Endothelial cell of umbilical vein (primary cell): Measurements from ENCODE around the gene HABP2. TPM values are rescaled to one million over a fixed set of nuclear protein-coding genes. Genes with fewer than 3 reads are reported as not detected.

Experiments
- BruUV-seq: library from RNA; stranded (reverse); fragments of 400-500 nt; replicated peaks from 2 replicates; lab custom pipeline; 2021; lab: Mats Ljungman, UMichigan
- CTCF ChIA-PET: fragments of 300-600, 350-600 bp; sonication (Branson Sonifier 250); formaldehyde crosslinking; loops from one replicate; lab custom pipeline; 2021; ENCODE audit warnings: antibody characterized with exemption, inconsistent platforms; lab: Charles Lee
- POLR2A ChIA-PET: fragments of 300-600, 350-600 bp; sonication (Branson Sonifier 250); formaldehyde crosslinking; loops from one replicate; lab custom pipeline; 2021; ENCODE audit warnings: antibody characterized with exemption, inconsistent platforms; lab: Charles Lee
- DNase-seq: peaks from one replicate; pipeline ENCODE4 v3.0.0-alpha.2; 2011; ENCODE audit warnings: low read depth, low spot score
- FAIRE-seq: peaks from 2 replicates; lab custom pipeline; 2011; peaks lifted over from hg19 to GRCh38; lab: Jason Lieb, UNC
- H2AFZ ChIP-seq: 2 replicates; pipeline ENCODE4 v1.6.0; 2012; ENCODE audit warnings: low read depth, low read length, control low read depth, inconsistent platforms
- H3K27ac ChIP-seq: 2 replicates; pipeline ENCODE4 v1.5.1; 2011; ENCODE audit warnings: low read depth, mild to moderate bottlenecking, control low read depth, low read length, moderate library complexity; ENCODE audit not compliant: insufficient read depth
- H3K27me3 ChIP-seq, 2 experiments: 2 replicates each; pipeline versions ENCODE4 v1.6.0 to v1.6.1; 2011; ENCODE audit warnings: low read length in 2 of 2, mixed read lengths in 1 of 2; ENCODE audit not compliant: control insufficient read depth in 2 of 2, insufficient read depth in 2 of 2
- H3K36me3 ChIP-seq, 2 experiments: 2 replicates in 1 of 2; 3 replicates in 1 of 2; pipeline ENCODE4 v1.5.1; 2011; ENCODE audit warnings: low read length in 2 of 2, mild to moderate bottlenecking in 1 of 2, moderate library complexity in 1 of 2; ENCODE audit not compliant: control insufficient read depth in 2 of 2, insufficient read depth in 2 of 2; ENCODE audit errors: extremely low read depth in 1 of 2
- H3K4me1 ChIP-seq: 3 replicates; pipeline ENCODE4 v1.5.1; 2011; ENCODE audit warnings: mild to moderate bottlenecking, low read length; ENCODE audit not compliant: control insufficient read depth, insufficient read depth; ENCODE audit errors: extremely low read depth
- H3K4me2 ChIP-seq: 2 replicates; pipeline ENCODE4 v1.6.1; 2011; ENCODE audit warnings: low read length, control low read depth, mixed read lengths; ENCODE audit not compliant: insufficient read depth
- H3K4me3 ChIP-seq, 3 experiments: fragments of 200-600 bp in 1 of 3; sonication (generic), shearing (Covaris generic) in 1 of 3; replicated peaks in 1 of 3; 2 replicates each; pipeline ENCODE4 v1.5.1; 2011 to 2016; ENCODE audit warnings: control low read depth in 3 of 3, low read length in 3 of 3, mild to moderate bottlenecking in 2 of 3, inconsistent platforms in 1 of 3, low read depth in 1 of 3, moderate library complexity in 1 of 3; ENCODE audit not compliant: insufficient read depth in 1 of 3
- H3K79me2 ChIP-seq: 2 replicates; pipeline ENCODE4 v1.6.0; 2012; ENCODE audit warnings: low read length, inconsistent platforms; ENCODE audit not compliant: control insufficient read depth, insufficient read depth
- H3K9ac ChIP-seq: replicated peaks from 2 replicates; pipeline ENCODE3; 2011; ENCODE audit warnings: low read length, control low read depth; ENCODE audit not compliant: insufficient read depth; ENCODE audit errors: extremely low read depth
- H3K9me1 ChIP-seq: replicated peaks from 3 replicates; pipeline ENCODE4 v1.6.0; 2011; ENCODE audit warnings: mild to moderate bottlenecking, low read length; ENCODE audit not compliant: control insufficient read depth, insufficient read depth; ENCODE audit errors: extremely low read depth
- H3K9me3 ChIP-seq: replicated peaks from 2 replicates; pipeline ENCODE4 v1.5.1; 2012; ENCODE audit warnings: low read length, inconsistent platforms; ENCODE audit not compliant: control insufficient read depth, insufficient read depth
- H4K20me1 ChIP-seq: replicated peaks from 2 replicates; pipeline ENCODE3; 2011; ENCODE audit warnings: mild to moderate bottlenecking, low read length; ENCODE audit not compliant: control insufficient read depth, insufficient read depth; ENCODE audit errors: extremely low read depth
- FOS ChIP-seq: IDR thresholded peaks from 2 replicates; pipeline ENCODE4 v1.6.1; 2011; ENCODE audit warnings: mild to moderate bottlenecking, low read length, moderate library complexity, borderline replicate concordance; ENCODE audit not compliant: insufficient read depth
- MAX ChIP-seq: IDR thresholded peaks from 2 replicates; pipeline ENCODE4 v1.6.1; 2011; ENCODE audit not compliant: insufficient read depth, insufficient read length
- POLR2A ChIP-seq: IDR thresholded peaks from 2 replicates; pipeline ENCODE4 v1.6.1; 2012; ENCODE audit warnings: low read depth, mild to moderate bottlenecking, control low read depth, low read length
- dilution Hi-C: fragments of 300-500 bp; cut with MboI; formaldehyde crosslinking; loops from one replicate; pipeline ENCODE4 v1.15.0; 2019; ENCODE audit warnings: low sequenced_read_pairs; ENCODE audit not compliant: extremely low pct_ligation_motif_present
- intact Hi-C: fragments of 100-400 bp; cut with micrococcal nuclease; formaldehyde crosslinking; loops from one replicate; pipeline ENCODE4 v1.10.0; 2022
- polyA plus RNA-seq, 4 experiments: library from polyadenylated mRNA; depleted of rRNA in 3 of 4; stranded (reverse) in 3 of 4; unstranded in 1 of 4; fragments of >200 nt; gene quantifications; 2 replicates each; pipeline versions ENCODE4 v1.2.1 to v1.2.3, GENCODE V29; 2011 to 2012; ENCODE audit warnings: missing spikeins in 1 of 4
- total RNA-seq: library from RNA; stranded (reverse); gene quantifications from 2 replicates; pipeline ENCODE4 v1.2.3, GENCODE V29; 2021
- TF ChIP-seq, protein P1 (sequence below), 2 donors: IDR thresholded peaks; 1 replicate in 1 of 2; 2 replicates in 1 of 2; pipeline ENCODE4 v1.5.1; 2011; ENCODE audit warnings: low read length in 2 of 2, mild to moderate bottlenecking in 2 of 2, moderate library complexity in 2 of 2, control low read depth in 1 of 2, inconsistent platforms in 1 of 2, low read depth in 1 of 2; ENCODE audit not compliant: insufficient read depth in 1 of 2; ENCODE audit errors: extremely low read depth in 1 of 2

HABP2 gene
- total and polyA plus RNA-seq, 2 donors (not counting 3 experiments of a cell fraction or from before 2014, with no cell fraction given), result 0.04 TPM; not detected in 1

GRCh38 chr10:113566888-113567287, 14.0 kb downstream of the HABP2 start:
- no peaks in the 10 kb centered on the region for H3K9me3 ChIP-seq
- no peaks in the 10 kb centered on the region for H4K20me1 ChIP-seq
- H3K27ac ChIP-seq, result no peak overlapping the region
- H3K36me3 ChIP-seq, result no peaks in the 10 kb centered on the region
- no peak overlapping the region for H3K4me3 ChIP-seq
- ChIA-PET CTCF (interaction anchor here (1.7 kb wide), 1 partner anchor 46 kb away, joined by 5 read pairs; no protein-coding TSS in a partner anchor), POLR2A (no interaction called here)
- no peak for DNase-seq
- peaks cover 0 to 2% of the 10 kb centered on the region in 2 experiments for H3K27me3 ChIP-seq
- TF ChIP-seq, protein P1, sequence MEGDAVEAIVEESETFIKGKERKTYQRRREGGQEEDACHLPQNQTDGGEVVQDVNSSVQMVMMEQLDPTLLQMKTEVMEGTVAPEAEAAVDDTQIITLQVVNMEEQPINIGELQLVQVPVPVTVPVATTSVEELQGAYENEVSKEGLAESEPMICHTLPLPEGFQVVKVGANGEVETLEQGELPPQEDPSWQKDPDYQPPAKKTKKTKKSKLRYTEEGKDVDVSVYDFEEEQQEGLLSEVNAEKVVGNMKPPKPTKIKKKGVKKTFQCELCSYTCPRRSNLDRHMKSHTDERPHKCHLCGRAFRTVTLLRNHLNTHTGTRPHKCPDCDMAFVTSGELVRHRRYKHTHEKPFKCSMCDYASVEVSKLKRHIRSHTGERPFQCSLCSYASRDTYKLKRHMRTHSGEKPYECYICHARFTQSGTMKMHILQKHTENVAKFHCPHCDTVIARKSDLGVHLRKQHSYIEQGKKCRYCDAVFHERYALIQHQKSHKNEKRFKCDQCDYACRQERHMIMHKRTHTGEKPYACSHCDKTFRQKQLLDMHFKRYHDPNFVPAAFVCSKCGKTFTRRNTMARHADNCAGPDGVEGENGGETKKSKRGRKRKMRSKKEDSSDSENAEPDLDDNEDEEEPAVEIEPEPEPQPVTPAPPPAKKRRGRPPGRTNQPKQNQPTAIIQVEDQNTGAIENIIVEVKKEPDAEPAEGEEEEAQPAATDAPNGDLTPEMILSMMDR (IDR thresholded peaks at IDR 0.05; ENCODE audit: extremely low read depth in 1 of 2, insufficient read depth in 1 of 2, low read depth in 1 of 2, low read length in 2 of 2), result no peak
- FAIRE-seq, result no peak
- H3K79me2 ChIP-seq, result no peaks in the 10 kb centered on the region
- no peaks in the 10 kb centered on the region for H3K9me1 ChIP-seq
- H3K4me1 ChIP-seq, result peaks cover 8% of the 10 kb centered on the region
- intact Hi-C loops (loop anchor here (10.0 kb wide), 1 partner anchor 882 kb away; no protein-coding TSS in a partner anchor), dilution Hi-C loops (no loop called here)
- H2AFZ ChIP-seq, result no peak overlapping the region
- no TSS peak for BruUV-seq
- no peak overlapping the region for H3K9ac ChIP-seq
- no peak overlapping the region for H3K4me2 ChIP-seq

DNA sequence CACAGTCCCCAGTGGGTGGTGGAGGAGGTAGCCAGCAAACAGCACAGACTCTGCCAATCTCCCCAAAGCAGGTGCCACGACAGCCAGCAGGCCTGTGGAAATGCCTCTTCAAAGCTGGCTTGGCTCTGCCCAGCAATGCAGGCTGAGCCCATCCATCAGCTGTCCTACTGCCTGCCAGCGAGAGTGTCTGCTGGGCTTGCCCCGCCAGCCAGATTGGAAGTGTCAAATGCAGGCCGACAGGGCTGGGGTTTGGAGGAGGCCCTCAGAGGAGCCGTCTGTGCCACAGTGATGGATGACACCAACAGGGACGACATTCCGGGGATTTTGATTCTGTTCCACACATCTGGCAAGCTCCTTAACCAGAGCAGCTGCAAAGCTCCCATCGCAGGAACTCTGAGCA, 16.7 kb downstream of the HABP2 start:
- ChIA-PET POLR2A (no interaction called here), CTCF (no interaction called here)
- Histone ChIP-seq H3K9me1 (no peaks in the 10 kb centered on the region), H3K4me1 (no peaks in the 10 kb centered on the region), H3K4me2 (no peak overlapping the region), H3K79me2 (no peaks in the 10 kb centered on the region), H3K36me3 (no peaks in the 10 kb centered on the region), H3K27me3 (peaks cover 0 to 2% of the 10 kb centered on the region in 2 experiments), H3K27ac (no peak overlapping the region), H3K9ac (no peak overlapping the region), H4K20me1 (no peaks in the 10 kb centered on the region), H2AFZ (no peak overlapping the region), H3K9me3 (no peaks in the 10 kb centered on the region), H3K4me3 (no peak overlapping the region)
- dilution Hi-C loops, result no loop called here
- no TSS peak for BruUV-seq
- TF ChIP-seq POLR2A (no peak), FOS (no peak), MAX (no peak)
- intact Hi-C loops, result loop anchor here (10.0 kb wide), 1 partner anchor 885 kb away; no protein-coding TSS in a partner anchor
- no peak for DNase-seq
- no peak for FAIRE-seq
